Sciatic nerve (tissue), 2 donors: Measurements from ENCODE around the gene MACROD2. TPM values are rescaled to one million over a fixed set of nuclear protein-coding genes. Genes with fewer than 3 reads are reported as not detected.

Experiments used
- ATAC-seq: fragments of 200-7000 bp; cut with Tn5 transposase; one replicate; pipeline ENCODE4 v1.9.1; 2020; ENCODE audit warnings: mild to moderate bottlenecking, moderate library complexity
- DNase-seq: peaks from one replicate; pipeline ENCODE4 v3.0.0-alpha.2; 2020; ENCODE audit warnings: low spot score
- intact Hi-C: fragments of 100-400 bp; cut with DNase I; formaldehyde crosslinking; loops from one replicate; pipeline ENCODE4 v1.14.2; 2022
- total RNA-seq: library from RNA; stranded (reverse); fragmentation: NEBNext Ultra II Directional; extraction: Animal tissue kit (Norgen Biotek cat#: 25700); gene quantifications from one replicate; pipeline ENCODE4 v1.2.1, GENCODE V29; 2021
- donor health status: DM: no; HTN: no; CAD: no.
- donor health status: DM: no; HTN: no; CAD: no.

MACROD2 gene
- total RNA-seq, 1 donor from 2014 or later, result 13.8 TPM

- intact Hi-C loops, result no loop called here
- ATAC-seq, result no peak
Observed at GRCh38 chr20:15141861-15142260, 1146.5 kb downstream of the MACROD2 start.

GRCh38 chr20:15143478-15143877 lies 1148.2 kb downstream of the MACROD2 start:
- ATAC-seq, result no peak
- intact Hi-C loops, result no loop called here
- DNase-seq, result no peak

More at GRCh38 chr20:15141861-15142260, 1146.5 kb downstream of the MACROD2 start:
- DNase-seq, result no peak

GRCh38 chr20:15144916-15145315 lies 1149.6 kb downstream of the MACROD2 start:
- no peak for DNase-seq
- intact Hi-C loops, result no loop called here
- ATAC-seq, result no peak

- DNase-seq (no peak), ATAC-seq (no peak)
- intact Hi-C loops, result no loop called here
Observed at GRCh38 chr20:15146948-15147347, 1151.6 kb downstream of the MACROD2 start.

GRCh38 chr20:15154070-15154469 lies 1158.8 kb downstream of the MACROD2 start:
- DNase-seq, result no peak
- intact Hi-C loops, result no loop called here
- no peak for ATAC-seq

- intact Hi-C loops, result no loop called here
- no peak for ATAC-seq
- no peak for DNase-seq
Observed at GRCh38 chr20:15155848-15156401, 1160.6 kb downstream of the MACROD2 start.

- DNase-seq (no peak), ATAC-seq (no peak)
- intact Hi-C loops, result no loop called here
Observed at GRCh38 chr20:15158533-15158932, 1163.2 kb downstream of the MACROD2 start.

- DNase-seq (no peak), ATAC-seq (no peak)
- intact Hi-C loops, result no loop called here
Observed at GRCh38 chr20:15162079-15162647, 1166.8 kb downstream of the MACROD2 start.

GRCh38 chr20:15163632-15164031 lies 1168.3 kb downstream of the MACROD2 start:
- intact Hi-C loops, result no loop called here
- no peak for ATAC-seq
- DNase-seq, result no peak

GRCh38 chr20:15164726-15165125 lies 1169.4 kb downstream of the MACROD2 start:
- no peak for ATAC-seq
- intact Hi-C loops, result no loop called here
- DNase-seq, result no peak

- intact Hi-C loops, result no loop called here
- no peak for ATAC-seq
Observed at GRCh38 chr20:15166744-15167143, 1171.4 kb downstream of the MACROD2 start.

GRCh38 chr20:15171016-15171415 lies 1175.7 kb downstream of the MACROD2 start:
- ATAC-seq, result no peak
- no peak for DNase-seq
- intact Hi-C loops, result no loop called here

More at GRCh38 chr20:15166744-15167143, 1171.4 kb downstream of the MACROD2 start:
- DNase-seq, result no peak

- DNase-seq, result no peak
- intact Hi-C loops, result no loop called here
- no peak for ATAC-seq
Observed at GRCh38 chr20:15176929-15177328, 1181.6 kb downstream of the MACROD2 start.

- intact Hi-C loops, result no loop called here
- DNase-seq (no peak), ATAC-seq (no peak)
Observed at GRCh38 chr20:15178581-15178980, 1183.3 kb downstream of the MACROD2 start.

- DNase-seq, result no peak
Observed at GRCh38 chr20:15179381-15179780, 1184.1 kb downstream of the MACROD2 start.

GRCh38 chr20:15179781-15180180 lies 1184.5 kb downstream of the MACROD2 start:
- intact Hi-C loops, result no loop called here
- no peak for ATAC-seq
- DNase-seq, result no peak

More at GRCh38 chr20:15179381-15179780, 1184.1 kb downstream of the MACROD2 start:
- intact Hi-C loops, result no loop called here
- no peak for ATAC-seq

GRCh38 chr20:15185322-15185721 lies 1190.0 kb downstream of the MACROD2 start:
- intact Hi-C loops, result no loop called here
- DNase-seq (no peak), ATAC-seq (no peak)

GRCh38 chr20:15185913-15186312 lies 1190.6 kb downstream of the MACROD2 start:
- ATAC-seq (no peak), DNase-seq (no peak)
- intact Hi-C loops, result no loop called here

- DNase-seq, result no peak
- no peak for ATAC-seq
- intact Hi-C loops, result no loop called here
Observed at GRCh38 chr20:15187612-15188011, 1192.3 kb downstream of the MACROD2 start.

GRCh38 chr20:15188415-15188814 lies 1193.1 kb downstream of the MACROD2 start:
- ATAC-seq (peak; percentile 66), DNase-seq (no peak)
- intact Hi-C loops, result no loop called here

- intact Hi-C loops, result no loop called here
- DNase-seq (no peak), ATAC-seq (no peak)
Observed at GRCh38 chr20:15191082-15191723, 1195.9 kb downstream of the MACROD2 start.
